H1 (cell line): ENCODE data around the gene VGF.

ENCODE experiments used
- CTBP2 ChIP-seq: IDR thresholded peaks from 2 replicates; pipeline ENCODE4 v1.7.0; 2011; ENCODE audit warnings: borderline replicate concordance, mild to moderate bottlenecking, moderate library complexity, mixed read lengths, low read length; ENCODE audit not compliant: insufficient read depth, insufficient read length
- JUN ChIP-seq: IDR thresholded peaks from 2 replicates; pipeline ENCODE4 v1.6.1; 2011; ENCODE audit warnings: low read depth, mild to moderate bottlenecking, improper control_type of control experiment, low read length
- PHF8 ChIP-seq: fragments of 200-600 bp; sonication (generic); conservative IDR thresholded peaks from 2 replicates; pipeline ENCODE4 v1.7.1; 2012; ENCODE audit warnings: low read depth, mild to moderate bottlenecking, inconsistent platforms, low read length, moderate library complexity
- YY1 ChIP-seq: IDR thresholded peaks from 2 replicates; pipeline ENCODE4 v1.6.1; 2011; ENCODE audit warnings: low read depth, mild to moderate bottlenecking, low read length
- TF ChIP-seq, protein P1 (sequence below): IDR thresholded peaks from 2 replicates; pipeline ENCODE4 v1.6.1; 2012; ENCODE audit warnings: inconsistent platforms
- TF ChIP-seq, protein P2 (sequence below), 3 experiments: IDR thresholded peaks; 1 replicate in 2 of 3; 2 replicates in 1 of 3; pipeline versions ENCODE4 v1.5.1 to v1.6.1; 2011; ENCODE audit warnings: low read length in 3 of 3, mild to moderate bottlenecking in 3 of 3, inconsistent platforms in 2 of 3, low read depth in 1 of 3, moderate library complexity in 1 of 3; ENCODE audit not compliant: insufficient read depth in 1 of 3; ENCODE audit errors: control extremely low read depth in 1 of 3
- TF ChIP-seq, protein P3 (sequence below): IDR thresholded peaks from 2 replicates; pipeline ENCODE4 v1.6.1; 2012; ENCODE audit warnings: low read length, inconsistent platforms

DNA sequence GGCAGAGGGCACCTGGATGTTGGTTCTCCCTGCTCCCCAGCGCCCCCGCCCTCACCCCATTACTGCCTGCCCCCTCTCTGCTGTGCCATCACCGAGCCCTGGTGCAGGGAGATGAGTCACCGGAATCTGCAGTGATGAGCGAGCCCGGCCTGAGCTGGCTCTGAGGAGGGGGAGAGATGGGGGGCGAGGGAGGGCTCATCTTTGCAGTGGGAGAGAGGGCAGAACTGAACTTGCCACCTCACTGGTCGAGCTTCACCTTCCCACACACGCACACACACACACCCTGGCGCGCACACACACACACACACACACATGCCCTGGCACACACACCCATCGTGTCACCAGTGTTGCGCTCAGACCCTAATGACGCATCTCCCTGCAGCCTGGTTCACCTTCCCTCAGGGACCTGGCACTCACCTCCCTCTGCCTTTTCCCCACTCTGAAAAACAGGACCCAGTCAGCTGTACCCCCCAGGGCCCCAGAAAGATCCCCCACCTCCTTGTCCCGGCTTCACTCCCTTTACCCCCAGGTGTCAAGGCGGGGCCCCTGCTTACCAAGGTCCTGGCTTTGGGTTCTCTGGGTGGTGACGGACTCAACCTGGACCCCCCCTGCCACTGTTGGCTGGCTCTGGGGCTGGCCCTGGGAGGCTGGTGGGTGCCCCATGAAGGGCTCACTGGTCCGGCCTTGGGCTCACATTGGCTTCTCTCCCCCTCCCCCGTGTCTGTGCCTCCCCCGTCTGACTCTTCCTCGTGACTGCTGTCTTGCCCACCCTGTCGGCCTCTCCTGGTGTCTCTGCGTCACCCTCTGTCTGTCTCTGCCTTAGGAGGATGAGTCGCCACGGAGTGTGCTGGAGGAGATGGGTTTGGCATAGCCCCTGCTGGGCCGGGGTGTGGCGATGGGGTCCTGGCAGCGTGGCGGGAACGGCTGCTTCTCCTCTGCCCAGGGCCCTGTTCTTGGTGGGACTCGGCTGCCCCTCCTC, 5.4 kb downstream of the VGF start:
- TF ChIP-seq, protein P1, sequence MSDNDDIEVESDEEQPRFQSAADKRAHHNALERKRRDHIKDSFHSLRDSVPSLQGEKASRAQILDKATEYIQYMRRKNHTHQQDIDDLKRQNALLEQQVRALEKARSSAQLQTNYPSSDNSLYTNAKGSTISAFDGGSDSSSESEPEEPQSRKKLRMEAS = no peak
- TF ChIP-seq YY1 (no peak), JUN (no peak), PHF8 (no peak), CTBP2 (no peak)
- TF ChIP-seq, protein P2, sequence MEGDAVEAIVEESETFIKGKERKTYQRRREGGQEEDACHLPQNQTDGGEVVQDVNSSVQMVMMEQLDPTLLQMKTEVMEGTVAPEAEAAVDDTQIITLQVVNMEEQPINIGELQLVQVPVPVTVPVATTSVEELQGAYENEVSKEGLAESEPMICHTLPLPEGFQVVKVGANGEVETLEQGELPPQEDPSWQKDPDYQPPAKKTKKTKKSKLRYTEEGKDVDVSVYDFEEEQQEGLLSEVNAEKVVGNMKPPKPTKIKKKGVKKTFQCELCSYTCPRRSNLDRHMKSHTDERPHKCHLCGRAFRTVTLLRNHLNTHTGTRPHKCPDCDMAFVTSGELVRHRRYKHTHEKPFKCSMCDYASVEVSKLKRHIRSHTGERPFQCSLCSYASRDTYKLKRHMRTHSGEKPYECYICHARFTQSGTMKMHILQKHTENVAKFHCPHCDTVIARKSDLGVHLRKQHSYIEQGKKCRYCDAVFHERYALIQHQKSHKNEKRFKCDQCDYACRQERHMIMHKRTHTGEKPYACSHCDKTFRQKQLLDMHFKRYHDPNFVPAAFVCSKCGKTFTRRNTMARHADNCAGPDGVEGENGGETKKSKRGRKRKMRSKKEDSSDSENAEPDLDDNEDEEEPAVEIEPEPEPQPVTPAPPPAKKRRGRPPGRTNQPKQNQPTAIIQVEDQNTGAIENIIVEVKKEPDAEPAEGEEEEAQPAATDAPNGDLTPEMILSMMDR (IDR thresholded peaks at IDR 0.05; ENCODE audit: control extremely low read depth in 1 of 3, insufficient read depth in 1 of 3, low read depth in 1 of 3, low read length in 3 of 3) = no peak
- TF ChIP-seq, protein P3, sequence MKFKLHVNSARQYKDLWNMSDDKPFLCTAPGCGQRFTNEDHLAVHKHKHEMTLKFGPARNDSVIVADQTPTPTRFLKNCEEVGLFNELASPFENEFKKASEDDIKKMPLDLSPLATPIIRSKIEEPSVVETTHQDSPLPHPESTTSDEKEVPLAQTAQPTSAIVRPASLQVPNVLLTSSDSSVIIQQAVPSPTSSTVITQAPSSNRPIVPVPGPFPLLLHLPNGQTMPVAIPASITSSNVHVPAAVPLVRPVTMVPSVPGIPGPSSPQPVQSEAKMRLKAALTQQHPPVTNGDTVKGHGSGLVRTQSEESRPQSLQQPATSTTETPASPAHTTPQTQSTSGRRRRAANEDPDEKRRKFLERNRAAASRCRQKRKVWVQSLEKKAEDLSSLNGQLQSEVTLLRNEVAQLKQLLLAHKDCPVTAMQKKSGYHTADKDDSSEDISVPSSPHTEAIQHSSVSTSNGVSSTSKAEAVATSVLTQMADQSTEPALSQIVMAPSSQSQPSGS = no peak
